Activated naive CD4-positive, alpha-beta T cell treated with anti-CD3 and anti-CD28 coated beads, Interleukin-2, amount 10 ng/mL, durations not matched to agents 7 days and 5 days (primary cell): Measurements from ENCODE around the gene HYAL2.

ENCODE experiments used
- CTCF ChIA-PET: fragments of 350-600 bp; sonication (Branson Sonifier 250); formaldehyde crosslinking; loops from one replicate; lab custom pipeline; 2021; ENCODE audit warnings: antibody characterized with exemption; lab: Charles Lee
- DNase-seq: peaks from one replicate; pipeline ENCODE4 v3.0.0-alpha.2; 2020
- H3K27ac Mint-ChIP-seq: one replicate; pipeline ENCODE4 v1.8.0; 2021; ENCODE audit warnings: mild to moderate bottlenecking, moderate library complexity, mixed read lengths
- H3K27me3 Mint-ChIP-seq: one replicate; pipeline ENCODE4 v1.8.0; 2021; ENCODE audit warnings: mild to moderate bottlenecking, mixed read lengths
- H3K36me3 Mint-ChIP-seq: one replicate; pipeline ENCODE4 v1.8.0; 2021; ENCODE audit warnings: mixed read lengths
- H3K4me1 Mint-ChIP-seq: one replicate; pipeline ENCODE4 v1.8.0; 2021; ENCODE audit warnings: mixed read lengths
- H3K4me3 Mint-ChIP-seq: one replicate; pipeline ENCODE4 v1.8.0; 2021; ENCODE audit warnings: mild to moderate bottlenecking, moderate library complexity, mixed read lengths
- H3K9me3 Mint-ChIP-seq: one replicate; pipeline ENCODE4 v1.8.0; 2021; ENCODE audit warnings: mixed read lengths

HYAL2 gene

GRCh38 chr3:50342813-50343633 lies 20.5 kb upstream of the HYAL2 start:
- no peak for DNase-seq
- peak overlapping the region; percentile 94 for H3K27ac Mint-ChIP-seq
- no peaks in the 10 kb centered on the region for H3K9me3 Mint-ChIP-seq
- H3K36me3 Mint-ChIP-seq: peaks cover 27% of the 10 kb centered on the region
- no peaks in the 10 kb centered on the region for H3K27me3 Mint-ChIP-seq
- H3K4me3 Mint-ChIP-seq: no peak overlapping the region
- H3K4me1 Mint-ChIP-seq: peaks cover 72% of the 10 kb centered on the region
- CTCF ChIA-PET: interaction anchor here (0.9 to 3.2 kb wide), 3 partner anchors 11 to 200 kb away, joined by 4 to 11 read pairs (median 4); no protein-coding TSS in a partner anchor

- no peaks in the 10 kb centered on the region for H3K9me3 Mint-ChIP-seq
- H3K4me1 Mint-ChIP-seq: peaks cover 63% of the 10 kb centered on the region
- peak overlapping the region; percentile 94 for H3K27ac Mint-ChIP-seq
- DNase-seq: no peak
- CTCF ChIA-PET: interaction anchor here (0.9 to 3.2 kb wide), 3 partner anchors 8 to 200 kb away, joined by 4 to 11 read pairs (median 6); partner anchors contain the start of genes CYB561D2 and NPRL2
- H3K36me3 Mint-ChIP-seq: peaks cover 24% of the 10 kb centered on the region
- H3K27me3 Mint-ChIP-seq: no peaks in the 10 kb centered on the region
- peak overlapping the region; percentile 28 for H3K4me3 Mint-ChIP-seq
Measured at GRCh38 chr3:50341996-50342650, 19.6 kb upstream of the HYAL2 start.

DNA sequence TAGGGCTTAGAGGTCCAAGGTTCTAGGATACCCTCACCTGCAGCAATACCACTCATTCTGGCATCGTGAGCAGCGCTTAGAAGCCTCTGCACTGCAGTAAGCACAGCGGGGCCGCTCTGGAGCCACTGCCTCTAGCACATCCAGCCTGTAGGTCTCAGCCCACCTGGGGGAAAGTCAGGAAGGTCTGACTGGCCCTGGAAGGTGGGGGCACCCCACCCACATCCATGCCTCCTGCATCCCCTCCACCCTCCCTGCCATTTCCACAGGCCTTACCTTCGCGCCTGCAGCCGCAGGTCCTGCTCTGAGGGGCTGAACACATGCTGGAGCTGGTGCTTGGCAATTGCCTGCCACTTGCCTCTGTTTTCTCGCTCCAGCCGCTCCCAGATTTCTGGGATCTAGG lies 19.0 kb upstream of the HYAL2 start:
- peak; percentile 44 for DNase-seq
- CTCF ChIA-PET: interaction anchor here (1.8 kb wide), 1 partner anchor 9 kb away, joined by 6 read pairs; the partner anchor contains the start of genes CYB561D2 and NPRL2
- H3K4me1 Mint-ChIP-seq: peaks cover 62% of the 10 kb centered on the region
- H3K27ac Mint-ChIP-seq: peak overlapping the region; percentile 94
- no peaks in the 10 kb centered on the region for H3K9me3 Mint-ChIP-seq
- peak overlapping the region; percentile 80 for H3K4me3 Mint-ChIP-seq
- no peaks in the 10 kb centered on the region for H3K27me3 Mint-ChIP-seq
- H3K36me3 Mint-ChIP-seq: peaks cover 25% of the 10 kb centered on the region

- CTCF ChIA-PET: interaction anchor here (0.7 to 1.8 kb wide), 3 partner anchors 10 to 231 kb away, joined by 3 to 6 read pairs (median 3); partner anchors contain the start of genes CYB561D2 and NPRL2
- Mint-ChIP-seq H3K36me3 (peaks cover 34% of the 10 kb centered on the region), H3K27ac (peak within 1 kb of the TSS; percentile 97), H3K9me3 (no peaks in the 10 kb centered on the region), H3K4me3 (peak within 1 kb of the TSS; percentile 80), H3K27me3 (no peaks in the 10 kb centered on the region), H3K4me1 (peaks cover 62% of the 10 kb centered on the region)
- peak; percentile 86 for DNase-seq
Measured at GRCh38 chr3:50340448-50341329, 18.1 kb upstream of the HYAL2 start, which contains the start of gene RASSF1. TSS of gene RASSF1 (minus strand) at chr3:50340836. CDS start at chr3:50340805, 31 bp downstream.

DNA sequence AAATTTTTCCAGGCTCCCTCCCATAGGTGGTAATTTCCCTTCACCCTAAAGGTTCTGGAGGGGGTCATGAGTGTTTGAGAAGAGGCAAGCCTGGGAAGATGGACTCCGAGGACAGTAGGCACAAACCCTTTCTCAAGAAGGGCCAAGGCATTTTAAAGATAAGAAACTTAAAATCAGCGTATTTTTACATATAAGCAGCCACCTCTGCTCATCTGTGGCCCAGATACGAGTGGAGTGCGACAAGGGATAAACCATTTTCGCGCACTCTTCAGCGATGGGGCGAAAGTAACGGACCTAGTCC lies 17.6 kb upstream of the HYAL2 start:
- peak overlapping the region; percentile 97 for H3K27ac Mint-ChIP-seq
- H3K9me3 Mint-ChIP-seq: no peaks in the 10 kb centered on the region
- H3K4me1 Mint-ChIP-seq: peaks cover 61% of the 10 kb centered on the region
- no peak for DNase-seq
- CTCF ChIA-PET: interaction anchor here (1.8 kb wide), 1 partner anchor 10 kb away, joined by 6 read pairs; the partner anchor contains the start of genes CYB561D2 and NPRL2
- H3K4me3 Mint-ChIP-seq: peak overlapping the region; percentile 80
- peaks cover 39% of the 10 kb centered on the region for H3K36me3 Mint-ChIP-seq
- no peaks in the 10 kb centered on the region for H3K27me3 Mint-ChIP-seq

GRCh38 chr3:50339485-50340146 lies 17.1 kb upstream of the HYAL2 start:
- Mint-ChIP-seq H3K27ac (peak overlapping the region; percentile 97), H3K27me3 (no peaks in the 10 kb centered on the region), H3K4me1 (peaks cover 60% of the 10 kb centered on the region), H3K36me3 (peaks cover 40% of the 10 kb centered on the region), H3K4me3 (peak overlapping the region; percentile 80), H3K9me3 (no peaks in the 10 kb centered on the region)
- CTCF ChIA-PET: interaction anchor here (1.3 kb wide), 2 partner anchors 8 to 9 kb away, joined by 4 read pairs; no protein-coding TSS in a partner anchor
- DNase-seq: no peak

DNA sequence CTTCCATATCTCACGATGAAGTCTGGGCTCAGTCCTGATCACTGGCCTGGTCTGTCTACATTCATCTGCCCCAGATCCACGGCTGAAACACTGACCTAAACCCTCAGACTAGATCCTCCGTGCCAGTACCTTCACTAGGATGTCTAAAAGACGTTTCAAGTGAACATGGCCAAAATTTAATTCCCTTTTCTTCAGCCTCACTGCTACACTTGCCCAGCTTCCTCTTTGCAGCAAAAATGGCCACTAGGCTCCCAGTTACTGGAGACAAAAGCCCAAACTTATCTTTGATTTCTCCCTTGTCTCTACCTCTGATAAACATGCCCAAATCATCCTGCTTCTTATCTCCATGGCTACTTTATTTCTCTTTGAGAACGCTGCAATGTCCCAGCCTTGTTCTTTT lies 16.4 kb upstream of the HYAL2 start:
- no peaks in the 10 kb centered on the region for H3K27me3 Mint-ChIP-seq
- peaks cover 45% of the 10 kb centered on the region for H3K36me3 Mint-ChIP-seq
- DNase-seq: no peak
- H3K4me1 Mint-ChIP-seq: peaks cover 64% of the 10 kb centered on the region
- H3K27ac Mint-ChIP-seq: peak overlapping the region; percentile 97
- CTCF ChIA-PET: interaction anchor here (1.0 to 3.0 kb wide), 5 partner anchors 9 to 92 kb away, joined by 3 to 10 read pairs (median 4); partner anchors contain the start of genes CYB561D2 and NPRL2
- H3K4me3 Mint-ChIP-seq: peak overlapping the region; percentile 80
- H3K9me3 Mint-ChIP-seq: no peaks in the 10 kb centered on the region

DNA sequence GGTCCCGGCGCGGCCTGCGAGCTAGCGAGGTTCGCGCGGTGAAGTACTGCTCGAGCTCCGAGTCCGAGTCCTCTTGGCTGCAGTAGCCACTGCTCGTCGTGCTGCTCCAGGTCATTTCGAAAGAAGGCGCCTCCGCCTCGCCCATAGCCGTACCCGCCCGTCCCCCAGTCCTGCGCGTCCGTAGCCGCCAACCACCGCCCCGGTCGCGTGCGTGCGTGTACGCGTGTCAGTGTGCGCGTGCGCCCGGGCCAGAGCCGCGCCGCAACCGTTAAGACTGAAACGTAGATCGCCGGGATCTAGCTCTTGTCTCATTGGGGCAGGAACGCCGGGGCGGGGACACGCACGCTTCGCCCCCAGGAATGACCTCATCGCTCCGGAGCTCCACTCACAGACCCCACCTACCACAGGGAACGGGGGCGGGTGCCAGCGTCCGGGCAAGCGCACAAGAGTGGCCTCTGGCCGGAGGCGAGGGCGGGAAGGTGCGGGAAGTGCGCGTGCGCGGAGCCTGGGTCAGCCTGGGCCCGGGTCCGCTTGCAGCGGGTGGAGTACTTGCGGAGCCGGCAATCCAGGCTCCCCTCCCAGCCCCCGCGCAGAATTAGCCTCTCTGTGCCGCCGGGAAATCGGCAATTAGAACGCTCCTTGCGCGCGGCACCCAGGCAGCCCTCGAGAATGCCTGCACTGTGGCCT lies 14.8 kb upstream of the HYAL2 start:
- Mint-ChIP-seq H3K36me3 (peaks cover 56% of the 10 kb centered on the region), H3K4me1 (peaks cover 66% of the 10 kb centered on the region), H3K27me3 (no peaks in the 10 kb centered on the region), H3K9me3 (no peaks in the 10 kb centered on the region), H3K4me3 (peak overlapping the region; percentile 80), H3K27ac (peak overlapping the region; percentile 97)
- DNase-seq: peak; percentile 98
- CTCF ChIA-PET: interaction anchor here (0.7 to 5.0 kb wide), 7 partner anchors 11 to 235 kb away, joined by 3 to 40 read pairs (median 5); partner anchors contain the start of genes CYB561D2, HYAL2 and NPRL2

GRCh38 chr3:50336452-50337174 lies 14.1 kb upstream of the HYAL2 start:
- Mint-ChIP-seq H3K4me1 (peaks cover 65% of the 10 kb centered on the region), H3K27ac (peak overlapping the region; percentile 97), H3K27me3 (no peaks in the 10 kb centered on the region), H3K36me3 (peaks cover 61% of the 10 kb centered on the region), H3K9me3 (no peaks in the 10 kb centered on the region), H3K4me3 (peak overlapping the region; percentile 80)
- DNase-seq: no peak
- CTCF ChIA-PET: interaction anchor here (0.7 to 5.0 kb wide), 8 partner anchors 10 to 235 kb away, joined by 3 to 40 read pairs (median 4); partner anchors contain the start of genes CYB561D2, HYAL2 and NPRL2

DNA sequence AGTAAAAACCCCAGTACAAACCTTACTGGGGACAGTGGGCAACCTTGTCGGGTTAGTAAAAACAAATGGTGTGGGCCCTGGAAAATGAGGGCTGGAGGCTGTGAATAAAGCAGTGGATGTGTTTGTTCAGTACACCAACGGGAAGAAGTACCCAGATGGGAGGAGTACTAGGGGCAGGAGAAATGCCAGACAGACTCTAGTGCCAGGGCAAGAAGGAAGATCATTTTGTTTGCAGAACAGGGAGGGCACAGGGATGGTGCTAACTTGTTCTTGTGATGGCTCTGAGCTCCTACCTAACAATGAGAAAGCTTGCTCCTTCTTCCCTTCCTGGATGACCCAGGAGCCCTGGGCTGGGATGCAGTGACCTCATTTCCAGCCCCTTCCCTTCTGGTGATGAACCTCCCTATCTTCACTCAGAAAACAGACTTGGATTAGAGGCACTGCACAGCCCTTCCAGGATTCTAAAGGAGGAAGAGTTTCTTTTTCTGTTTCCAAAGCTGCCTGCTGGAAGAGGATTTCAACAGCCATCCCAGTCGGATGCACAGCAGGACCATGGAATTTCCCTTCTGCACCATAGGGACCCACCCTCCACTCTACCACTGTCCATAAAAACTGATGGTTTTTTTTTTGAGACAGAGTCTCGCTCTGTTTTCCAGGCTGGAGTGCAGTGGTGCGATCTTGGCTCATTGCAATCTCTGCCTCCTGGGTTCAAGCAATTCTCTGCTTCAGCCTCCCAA lies 12.0 kb upstream of the HYAL2 start:
- no peak for DNase-seq

GRCh38 chr3:50333744-50334328 lies 11.3 kb upstream of the HYAL2 start:
- no peaks in the 10 kb centered on the region for H3K9me3 Mint-ChIP-seq
- peaks cover 69% of the 10 kb centered on the region for H3K36me3 Mint-ChIP-seq
- no peak for DNase-seq
- peak overlapping the region; percentile 89 for H3K27ac Mint-ChIP-seq
- H3K4me3 Mint-ChIP-seq: peak overlapping the region; percentile 55
- no peaks in the 10 kb centered on the region for H3K27me3 Mint-ChIP-seq
- CTCF ChIA-PET: interaction anchor here (1.0 to 5.0 kb wide), 2 partner anchors 10 to 209 kb away, joined by 3 to 40 read pairs; partner anchors contain the start of gene HYAL2
- peaks cover 48% of the 10 kb centered on the region for H3K4me1 Mint-ChIP-seq

More for the DNA sequence above, 12.0 kb upstream of the HYAL2 start:
- Mint-ChIP-seq H3K4me1 (peaks cover 52% of the 10 kb centered on the region), H3K36me3 (peaks cover 73% of the 10 kb centered on the region), H3K27me3 (no peaks in the 10 kb centered on the region), H3K4me3 (peak overlapping the region; percentile 55), H3K9me3 (no peaks in the 10 kb centered on the region), H3K27ac (peak overlapping the region; percentile 89)
- CTCF ChIA-PET: interaction anchor here (1.0 to 5.0 kb wide), 2 partner anchors 11 to 208 kb away, joined by 3 to 40 read pairs; partner anchors contain the start of gene HYAL2
